GM19240 (cell line): ENCODE measurements around the gene SASH1.

Experiments
- DNase-seq: peaks from one replicate; pipeline ENCODE4 v3.0.0; 2011; ENCODE audit warnings: low spot score; ENCODE audit not compliant: insufficient read length

Gene SASH1

DNA sequence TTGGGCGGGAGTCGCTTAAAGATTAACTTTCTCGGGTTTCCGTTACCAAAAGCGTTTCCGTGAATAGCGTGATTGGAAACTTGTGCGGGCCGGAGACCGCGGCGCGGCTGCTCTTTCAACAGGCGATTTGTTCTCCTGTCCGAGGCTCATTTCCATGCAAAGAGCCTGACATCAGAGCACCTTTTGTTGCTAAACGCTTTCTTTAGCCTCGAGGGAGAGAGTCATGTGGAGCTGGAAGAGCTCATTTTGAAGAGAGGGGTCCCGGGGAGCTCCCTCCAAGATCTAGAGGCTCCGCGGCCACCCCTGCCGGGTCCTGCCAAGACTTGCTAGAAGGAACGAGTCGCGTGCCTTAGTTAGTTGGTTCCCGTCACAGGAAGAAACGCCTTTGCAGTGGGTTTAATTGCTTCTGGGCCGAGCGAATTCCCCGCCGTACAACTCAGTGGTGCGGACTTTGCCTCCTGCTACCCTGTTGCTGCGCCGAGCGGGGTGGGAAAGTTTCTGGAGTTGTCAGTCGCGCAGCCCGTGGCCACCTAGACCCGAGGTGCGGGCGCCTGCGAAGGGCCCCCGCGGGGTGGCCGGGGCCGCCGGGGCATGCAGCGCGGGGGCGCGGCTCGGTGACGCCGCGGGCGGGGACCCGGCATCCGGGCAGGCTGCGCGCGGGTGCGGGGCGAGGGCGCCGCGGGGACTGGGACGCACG, at the start of gene SASH1:
SASH1 (plus strand) TSS at position 489 of the 697 bp plus-strand sequence. CDS start 230 bp downstream, outside the sequence.
- peak; percentile 5 for DNase-seq

DNA sequence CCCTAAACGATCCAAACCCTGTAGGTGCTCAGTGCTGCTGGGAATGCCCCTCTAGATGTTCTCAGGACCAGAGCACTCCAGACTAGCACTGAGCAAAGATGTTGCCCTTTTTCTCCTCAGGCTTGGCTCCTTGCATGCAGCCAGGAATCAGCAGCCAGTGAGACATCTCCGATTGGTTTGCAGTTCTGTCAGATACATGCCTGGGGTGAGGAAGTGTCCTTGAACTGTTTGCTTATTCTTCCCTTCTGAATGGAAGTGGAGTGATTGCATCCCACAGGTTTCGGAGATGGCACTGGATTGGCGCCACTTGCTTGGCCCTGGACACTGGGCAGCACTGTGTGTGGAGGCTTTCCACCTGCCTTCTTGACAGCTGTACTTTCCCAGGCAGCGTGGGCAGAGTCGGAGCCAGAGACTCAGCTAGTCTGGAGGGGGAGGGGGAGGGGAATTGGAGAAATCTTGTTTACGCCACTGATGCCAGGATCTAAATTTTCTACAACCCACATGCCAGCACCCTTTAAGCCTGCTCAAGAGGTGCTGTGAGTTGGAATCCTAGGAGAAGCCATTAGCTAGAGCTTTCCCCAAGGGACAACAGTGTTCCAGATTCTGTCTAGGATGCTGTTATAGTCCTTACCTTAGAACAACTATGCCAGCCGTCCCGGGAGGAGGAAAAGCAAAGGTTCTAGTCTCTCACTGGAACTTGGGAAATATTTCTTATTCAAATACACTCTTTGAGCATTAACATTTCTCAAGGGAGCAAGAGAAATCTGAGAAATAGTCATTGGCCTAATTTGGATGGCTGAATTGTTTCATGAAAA, 49.2 kb upstream of the SASH1 start:
- no peak for DNase-seq

DNA sequence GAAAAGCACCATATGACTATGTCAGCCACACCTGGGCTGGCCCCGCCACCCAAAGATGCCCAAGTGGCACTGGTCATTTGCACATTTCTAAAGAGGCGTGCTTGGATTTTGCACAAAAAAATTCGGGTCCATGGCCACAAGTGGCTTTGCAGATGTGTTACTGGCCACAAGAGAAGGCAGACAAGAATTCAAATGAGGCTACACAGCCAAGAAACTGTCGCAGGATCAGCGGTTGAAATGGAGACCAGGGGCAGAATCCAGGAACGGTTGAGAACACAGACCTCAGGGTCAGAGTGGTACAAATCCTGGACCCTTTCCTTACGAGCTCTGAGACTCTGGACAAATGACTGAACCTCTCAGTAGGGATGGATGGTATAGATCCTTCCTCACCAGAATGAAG, 48.6 kb upstream of the SASH1 start:
- no peak for DNase-seq

DNA sequence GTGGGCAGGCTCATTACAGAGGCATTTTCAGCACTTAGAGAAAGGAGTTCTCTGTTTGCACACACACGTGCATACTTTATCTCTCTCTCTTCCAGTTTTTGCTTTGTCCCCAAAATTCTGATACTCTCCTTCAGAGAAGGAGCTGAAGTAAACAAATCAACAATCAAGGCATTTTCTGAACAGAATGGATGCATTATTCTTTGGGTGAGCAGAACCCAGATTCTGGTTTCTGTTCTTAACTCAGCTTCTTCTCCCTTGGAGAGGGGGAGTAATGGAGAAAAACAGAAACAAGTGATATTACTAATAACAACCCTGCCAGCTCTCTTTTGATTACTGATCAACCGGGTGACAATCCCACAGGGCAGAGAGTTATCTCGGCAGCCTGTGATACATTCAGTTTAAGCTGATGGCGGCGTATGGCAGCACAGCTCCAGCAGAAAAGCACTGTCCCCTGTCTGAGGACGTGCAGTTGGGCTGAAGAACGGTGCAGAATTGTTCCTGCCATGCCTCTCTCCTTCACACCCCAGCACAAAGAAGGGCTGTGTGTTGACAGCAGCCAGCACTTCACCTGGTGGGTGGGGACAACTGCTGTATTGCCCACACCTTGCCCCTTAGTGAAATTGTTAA, 47.3 kb upstream of the SASH1 start:
- no peak for DNase-seq

DNA sequence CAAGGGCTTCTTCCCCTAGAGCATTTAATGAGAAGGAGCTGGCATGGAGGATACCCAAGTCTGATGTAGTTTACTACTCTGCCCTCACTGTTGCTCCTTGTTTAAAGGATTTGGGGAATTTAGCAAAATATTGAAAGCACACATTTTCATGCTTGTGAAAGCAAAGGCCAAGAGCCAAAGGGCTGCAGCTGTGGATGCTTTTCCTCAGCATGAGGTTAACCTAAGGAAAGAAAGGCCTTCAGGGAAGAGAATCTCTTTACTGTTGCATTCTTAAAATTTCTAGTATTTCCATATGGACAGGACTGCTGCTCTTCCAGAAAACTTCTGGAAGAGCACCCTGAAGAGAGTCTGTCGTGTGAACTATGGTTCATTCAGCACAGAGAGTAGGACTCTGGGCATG, 45.9 kb upstream of the SASH1 start:
- no peak for DNase-seq

DNA sequence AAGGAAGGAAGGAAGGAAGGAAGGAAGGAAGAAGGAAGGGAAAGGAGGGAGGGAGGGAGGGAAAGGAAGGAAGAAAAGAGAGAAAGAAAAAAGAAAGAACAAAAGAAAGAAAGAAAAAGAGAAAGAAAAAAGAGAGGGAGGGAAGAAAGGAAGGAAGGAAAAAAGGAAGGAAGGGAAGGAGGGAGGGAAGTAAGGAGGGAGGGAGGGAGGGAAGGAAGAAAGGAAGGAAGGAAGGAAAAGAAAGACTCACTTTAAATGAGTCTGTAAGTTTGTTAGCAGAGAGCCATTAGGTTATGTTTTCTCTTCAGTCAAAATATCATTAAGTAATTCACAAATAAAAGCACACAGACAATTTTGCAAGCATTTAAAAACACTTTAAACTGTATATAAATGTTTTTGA, 44.0 kb upstream of the SASH1 start:
- DNase-seq, result no peak

DNA sequence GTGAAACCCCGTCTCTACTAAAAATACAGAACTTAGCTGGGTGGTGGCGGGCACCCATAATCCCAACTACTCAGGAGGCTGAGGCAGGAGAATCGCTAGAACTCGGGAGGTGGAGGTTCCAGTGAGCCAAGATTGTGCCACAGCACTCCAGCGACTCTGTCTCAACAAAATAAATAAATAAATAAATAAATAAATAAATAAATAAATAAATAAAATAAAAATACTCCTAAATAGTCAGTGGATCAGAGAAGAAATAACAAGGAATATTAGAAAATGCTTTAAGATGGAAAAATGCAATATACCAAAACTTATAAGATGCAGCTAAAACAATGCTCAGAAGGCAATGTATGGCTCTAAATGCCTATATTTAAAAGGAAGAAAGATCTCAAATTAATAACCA, 39.0 kb upstream of the SASH1 start:
- no peak for DNase-seq

DNA sequence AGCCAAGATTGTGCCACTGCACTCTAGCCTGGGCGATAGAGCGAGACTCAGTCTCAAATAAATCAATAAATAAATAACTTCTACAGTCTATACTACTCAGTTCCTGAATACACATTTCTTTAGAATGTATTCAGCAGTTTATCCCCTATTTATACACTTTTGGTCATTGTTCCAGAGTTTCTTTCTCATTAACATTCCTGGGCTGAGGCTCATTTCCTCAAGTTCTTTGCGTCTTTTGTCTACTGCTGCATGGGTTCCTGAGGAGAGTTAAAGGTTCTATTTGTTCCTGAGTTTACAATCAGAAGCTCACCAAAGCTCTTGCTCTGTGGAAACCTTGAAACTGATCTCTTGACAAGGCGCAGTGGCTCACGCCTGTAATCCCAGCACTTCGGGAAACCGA, 37.7 kb upstream of the SASH1 start:
- DNase-seq, result no peak

DNA sequence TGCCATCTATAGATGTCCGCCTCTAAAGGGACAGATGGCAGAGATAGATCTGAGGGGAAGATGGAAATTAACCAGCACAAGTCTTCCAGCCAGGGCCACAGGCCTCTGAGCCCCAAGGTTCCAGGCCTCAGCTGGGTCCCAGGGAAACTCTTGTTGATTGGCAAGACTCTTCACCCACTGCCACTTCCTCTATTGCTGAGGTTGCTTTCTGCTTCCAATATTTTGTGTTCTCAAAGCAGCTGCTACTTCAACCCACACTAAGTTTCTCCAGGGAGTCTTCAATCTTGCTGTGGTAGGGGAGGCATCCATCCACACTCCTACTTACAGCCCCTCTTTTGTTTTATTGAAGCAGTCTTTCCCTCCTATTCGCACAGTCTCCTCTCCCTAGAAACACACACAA, 36.4 kb upstream of the SASH1 start:
- no peak for DNase-seq

DNA sequence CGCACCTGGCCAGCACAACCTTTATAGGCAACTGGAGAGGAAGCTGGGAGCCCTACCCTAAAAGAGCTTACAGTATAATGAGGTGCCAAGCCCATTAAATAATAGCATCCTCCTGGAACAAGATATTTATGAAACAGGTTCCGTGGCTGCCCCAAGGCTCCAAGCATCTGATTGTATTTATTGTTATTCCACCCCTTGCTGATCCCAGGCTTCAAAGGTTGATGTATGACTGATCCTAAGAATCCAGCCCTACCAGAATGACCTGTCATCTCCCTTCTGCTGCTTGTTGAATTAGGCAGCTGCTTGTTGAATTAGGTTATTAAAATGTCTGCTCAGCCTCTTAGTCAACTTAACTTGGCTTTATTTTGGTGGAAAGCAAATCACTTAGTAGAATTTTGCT, 35.2 kb upstream of the SASH1 start:
- no peak for DNase-seq

DNA sequence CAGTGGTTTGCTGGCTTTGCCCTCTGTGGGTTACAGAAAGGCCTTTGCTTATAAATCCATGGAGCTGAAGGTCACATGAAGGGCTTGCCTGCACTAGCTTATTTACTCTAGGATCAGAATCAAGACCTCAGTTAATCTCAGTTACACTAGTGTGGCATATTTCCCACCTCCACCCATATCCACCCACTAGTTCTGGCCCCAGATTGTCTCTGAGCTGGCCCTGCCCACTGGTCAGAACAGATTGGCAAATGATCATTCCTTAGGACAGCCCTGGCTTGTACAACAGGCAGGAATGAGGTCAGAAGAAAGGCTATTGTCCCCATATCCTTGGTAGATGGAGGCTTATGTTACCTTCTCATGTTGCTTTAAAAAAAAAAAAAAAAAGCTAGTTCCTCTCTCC, 33.3 kb upstream of the SASH1 start:
- DNase-seq, result no peak

DNA sequence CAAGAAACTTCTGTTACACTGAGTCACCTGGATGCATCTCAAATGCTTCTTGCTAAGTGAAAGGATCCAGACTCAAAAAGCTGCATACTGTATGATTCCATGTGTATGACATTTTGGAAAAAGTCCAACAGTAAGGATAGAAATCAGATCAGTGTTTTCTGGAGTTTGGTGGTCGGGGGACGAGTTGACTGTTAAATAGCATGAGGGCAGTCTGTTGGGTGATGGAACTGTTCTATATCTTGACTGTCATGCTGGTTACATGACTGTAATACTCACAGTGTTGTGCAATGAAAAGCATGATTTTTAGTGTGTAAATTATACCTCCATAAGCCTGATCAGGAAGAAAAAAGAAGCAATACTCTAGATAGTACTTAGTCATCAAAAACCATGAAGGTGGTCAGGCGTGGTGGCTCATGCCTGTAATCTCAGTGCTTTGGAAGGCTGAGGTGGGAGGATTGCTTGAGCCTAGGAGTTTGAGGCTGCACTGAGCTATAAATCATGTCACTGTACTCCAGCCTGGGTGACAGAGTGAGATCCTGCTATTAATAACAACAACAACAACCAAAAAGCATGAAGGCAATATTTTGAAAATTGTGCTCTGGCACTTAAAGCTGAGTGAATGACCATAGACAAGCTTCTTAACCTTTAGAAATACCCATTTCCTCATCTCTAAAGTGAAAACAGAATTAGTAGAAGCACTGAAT, 30.5 kb upstream of the SASH1 start:
- DNase-seq, result no peak

DNA sequence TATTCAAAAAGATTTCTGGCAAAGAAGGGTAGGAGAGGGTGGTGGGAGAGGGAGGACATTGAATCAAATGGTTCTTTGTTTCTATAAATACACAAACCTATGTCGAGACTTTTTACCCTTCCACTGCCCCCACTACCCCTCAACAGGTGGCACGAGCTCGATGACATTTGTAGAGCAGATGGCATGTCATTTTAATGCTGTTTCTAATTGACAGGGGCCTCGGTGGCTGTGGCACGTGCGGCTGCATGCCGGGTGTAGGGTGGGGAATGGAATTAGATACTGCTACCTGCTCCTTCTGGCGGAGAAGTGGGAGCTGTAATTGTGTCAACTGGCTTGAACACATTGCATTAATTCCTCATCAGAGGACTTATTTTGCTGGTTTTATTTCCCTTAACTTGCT, 29.1 kb upstream of the SASH1 start:
- DNase-seq, result no peak

DNA sequence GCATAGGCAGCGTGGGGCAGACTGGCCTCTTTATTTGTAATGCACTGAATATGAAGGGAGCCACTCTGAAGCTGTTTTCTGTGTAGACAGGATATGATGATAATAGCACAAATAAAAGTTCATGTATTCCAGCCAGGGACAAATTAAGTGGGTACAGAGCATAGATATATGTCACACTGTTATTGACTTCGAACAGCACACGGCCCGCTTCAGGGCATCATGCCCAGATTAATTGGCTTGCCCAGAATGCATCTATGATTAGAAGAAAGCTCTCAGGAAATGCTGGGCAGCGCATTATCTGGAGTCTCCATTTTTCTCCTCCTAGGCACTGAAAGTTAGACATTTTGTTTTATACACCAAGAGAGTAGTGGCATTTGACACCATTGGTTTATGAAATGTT, 26.3 kb upstream of the SASH1 start:
- DNase-seq, result no peak

DNA sequence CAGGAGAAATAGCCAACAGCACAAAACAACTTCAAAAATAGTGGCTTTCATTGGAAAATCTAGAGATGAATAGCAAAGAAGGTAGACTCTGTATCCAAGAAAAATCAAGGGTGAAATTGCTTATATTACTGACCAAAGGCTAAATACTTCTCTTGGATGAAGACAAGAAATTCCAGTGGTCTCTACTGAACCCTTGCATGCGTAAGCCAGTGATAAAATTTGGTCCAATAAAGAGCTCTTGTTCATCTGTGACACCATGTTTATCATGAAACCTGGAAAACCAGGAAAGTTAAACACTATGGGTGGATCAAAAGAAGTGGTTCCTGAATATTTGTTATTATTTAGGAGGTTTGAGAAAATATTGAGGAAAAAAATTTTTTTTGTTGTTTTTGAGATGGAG, 25.6 kb upstream of the SASH1 start:
- DNase-seq, result no peak

DNA sequence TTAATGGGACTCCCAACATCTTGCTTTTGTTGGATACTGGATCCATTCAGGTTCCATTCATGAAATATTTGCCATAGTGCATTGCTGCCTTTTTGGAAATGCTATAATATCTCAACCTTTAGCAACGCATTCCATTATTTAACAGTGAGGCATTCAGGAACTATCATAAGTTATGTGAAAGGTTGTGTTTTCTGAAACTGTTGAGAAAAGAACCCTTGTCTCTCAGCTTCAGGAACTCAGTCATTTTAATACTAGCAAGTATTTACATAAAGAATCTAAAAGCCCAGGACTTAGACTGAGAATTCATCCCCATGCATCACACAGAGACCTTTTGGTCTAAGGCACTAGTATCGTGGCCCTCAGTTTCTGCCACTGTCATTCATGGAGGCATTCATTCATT, 24.9 kb upstream of the SASH1 start:
- no peak for DNase-seq

DNA sequence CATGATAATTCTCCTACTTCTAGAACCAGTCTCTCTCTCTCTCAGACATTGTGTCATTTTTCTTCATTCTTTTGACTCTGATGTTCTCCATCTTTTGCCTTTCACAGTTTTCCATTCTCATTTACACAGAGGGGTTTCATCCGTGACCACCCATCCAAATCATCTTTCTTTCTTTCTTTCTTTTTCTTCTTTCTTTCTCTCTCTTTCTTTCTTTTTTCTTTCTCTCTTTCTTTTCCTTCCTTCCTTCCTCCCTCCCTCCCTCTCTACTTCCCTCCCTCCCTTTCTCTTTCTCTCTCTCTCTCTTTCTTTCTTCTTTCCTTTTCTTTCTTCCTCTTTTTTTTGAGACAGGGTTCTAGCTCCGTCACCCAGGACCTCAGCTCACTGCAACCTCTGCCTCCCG, 19.9 kb upstream of the SASH1 start:
- no peak for DNase-seq

DNA sequence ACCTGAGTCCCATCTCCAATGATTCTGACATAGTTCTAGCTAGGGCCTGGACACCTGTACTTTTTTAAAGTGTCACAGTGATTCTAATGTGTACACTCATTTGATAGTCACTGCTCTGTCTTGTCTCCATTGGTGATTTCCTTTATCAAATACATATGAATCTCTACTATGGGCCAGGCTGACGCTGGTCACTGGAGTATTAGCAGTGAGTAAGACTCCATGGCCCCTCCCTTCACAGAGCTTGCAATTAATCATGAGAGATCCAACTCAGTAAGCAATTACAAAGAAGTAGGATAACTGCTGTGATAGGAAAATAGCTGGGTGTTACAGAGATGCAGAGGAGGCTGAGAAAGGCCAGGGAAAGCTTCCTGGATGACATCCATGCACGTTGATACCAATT, 19.3 kb upstream of the SASH1 start:
- DNase-seq, result no peak

DNA sequence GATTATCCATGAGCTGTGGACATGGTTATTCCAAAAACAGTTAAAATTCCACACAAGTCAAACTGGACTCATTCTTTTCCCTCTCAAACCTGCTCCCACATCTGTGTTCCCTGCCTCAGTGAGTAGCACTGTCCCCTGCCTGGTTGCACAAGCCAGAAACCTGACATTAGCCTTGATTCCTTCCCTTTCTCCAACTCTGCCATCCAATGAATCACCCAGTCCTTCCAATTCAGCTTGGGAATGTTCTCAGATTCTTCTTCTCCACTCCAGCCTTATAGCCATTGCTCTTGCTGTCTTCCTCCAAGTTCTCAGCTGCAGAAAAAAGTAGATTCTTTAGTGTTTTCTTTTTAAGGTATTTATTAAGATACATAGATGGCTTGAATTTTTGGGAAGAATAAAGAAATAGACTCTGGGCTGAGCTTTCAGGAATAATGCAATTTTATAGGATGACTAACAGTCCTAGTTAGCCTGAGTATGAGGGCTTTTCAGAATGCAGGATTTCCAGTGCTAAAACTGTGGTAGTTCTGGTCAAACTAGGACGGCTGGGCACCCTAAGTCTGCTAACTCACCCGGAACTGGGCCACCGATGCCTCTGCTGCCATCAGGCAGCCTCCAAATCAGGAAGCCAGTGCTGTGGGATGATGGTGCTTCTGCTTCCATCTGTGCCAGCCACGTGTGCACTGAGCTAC, 18.2 kb upstream of the SASH1 start:
- DNase-seq, result no peak

DNA sequence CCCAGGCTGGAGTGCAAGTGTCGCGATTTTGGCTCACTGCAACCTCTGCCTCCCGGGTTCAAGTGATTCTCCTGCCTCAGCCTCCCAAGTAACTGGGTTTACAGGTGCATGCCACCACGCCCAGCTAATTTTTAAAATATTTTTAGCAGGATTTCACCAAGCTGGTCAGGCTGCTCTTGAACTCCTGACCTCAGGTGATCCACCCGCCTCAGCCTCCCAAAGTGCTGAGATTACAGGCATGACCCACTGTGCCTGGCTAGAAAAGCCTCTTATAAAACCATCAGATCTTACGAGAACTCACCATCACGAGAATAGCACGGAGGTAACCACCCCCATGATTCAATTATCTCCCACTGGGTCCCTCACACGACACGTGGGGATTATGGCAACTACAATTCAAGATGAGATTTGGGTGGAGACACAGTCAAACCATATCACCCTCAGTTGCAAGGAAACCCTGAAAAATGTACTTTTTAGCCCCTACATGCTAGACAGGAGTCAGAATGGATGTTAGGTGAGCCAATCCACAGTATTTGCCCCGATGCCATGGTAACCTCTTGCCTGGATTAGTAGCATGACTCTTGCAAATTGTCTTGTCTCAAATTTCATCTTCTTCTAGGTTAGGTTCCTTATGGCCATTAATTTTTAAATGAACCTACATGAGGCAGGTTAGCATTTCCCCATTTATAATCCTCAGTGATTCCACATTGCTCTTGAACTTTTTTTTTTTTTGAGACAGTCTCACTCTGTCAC, 17.1 kb upstream of the SASH1 start:
- DNase-seq, result no peak
